Measurements from ENCODE around the gene MN1.
A peak's percentile ranks its signal among the peaks of the same experiment; 100 is the strongest.

Gene MN1

GRCh38 chr22:27732841-27733240 is 68.7 kb downstream of the MN1 start:
- H3K4me1 ChIP-seq, result no peaks in the 10 kb centered on the region
- intact Hi-C loops (cut with DNase I; ENCODE audit: low total_unique reads), result no loop called here
- TF ChIP-seq CTCF (IDR thresholded peaks at IDR 0.05), result no peak
- DNase-seq, result peak in 1 of 2 donors; percentile 41
- no peaks in the 10 kb centered on the region for H3K36me3 ChIP-seq
- H3K9me3 ChIP-seq, result peaks cover 0 to 2% (median 0%) of the 10 kb centered on the region in 3 donors
- no peak overlapping the region for H3K4me3 ChIP-seq
- no peaks in the 10 kb centered on the region for H3K27me3 ChIP-seq
- no peak overlapping the region for H3K27ac ChIP-seq

GRCh38 chr22:27732391-27732790 is 69.2 kb downstream of the MN1 start:
- peak in 1 of 2 donors; percentile 42 for DNase-seq
- no peak for TF ChIP-seq CTCF (IDR thresholded peaks at IDR 0.05)
- H3K36me3 ChIP-seq, result no peaks in the 10 kb centered on the region
- H3K9me3 ChIP-seq, result no peaks in the 10 kb centered on the region
- intact Hi-C loops (cut with DNase I; ENCODE audit: low total_unique reads), result no loop called here
- no peaks in the 10 kb centered on the region for H3K27me3 ChIP-seq
- no peaks in the 10 kb centered on the region for H3K4me1 ChIP-seq
- no peak overlapping the region for H3K4me3 ChIP-seq
- H3K27ac ChIP-seq, result no peak overlapping the region

- Histone ChIP-seq H3K9me3 (no peaks in the 10 kb centered on the region), H3K27ac (no peak overlapping the region), H3K27me3 (no peaks in the 10 kb centered on the region), H3K4me1 (peaks cover 0 to 6% (median 2%) of the 10 kb centered on the region in 4 donors), H3K4me3 (no peak overlapping the region), H3K36me3 (no peaks in the 10 kb centered on the region)
- DNase-seq, result peak in 1 of 2 donors; percentile 29
- no peak for TF ChIP-seq CTCF (IDR thresholded peaks at IDR 0.05)
- intact Hi-C loops (cut with DNase I; ENCODE audit: low total_unique reads), result no loop called here
Measured at GRCh38 chr22:27731621-27732020, 69.9 kb downstream of the MN1 start.

- intact Hi-C loops (cut with DNase I; ENCODE audit: low total_unique reads), result no loop called here
- DNase-seq, result peak in 1 of 2 donors; percentile 54
Measured at GRCh38 chr22:27730641-27731433, 70.7 kb downstream of the MN1 start.

GRCh38 chr22:27729246-27729645 is 72.3 kb downstream of the MN1 start:
- intact Hi-C loops (cut with DNase I; ENCODE audit: low total_unique reads), result no loop called here
- no peaks in the 10 kb centered on the region for H3K27me3 ChIP-seq
- H3K4me1 ChIP-seq, result peaks cover 0 to 21% (median 2%) of the 10 kb centered on the region in 4 donors
- peak in 1 of 2 donors; percentile 41 for DNase-seq
- H3K27ac ChIP-seq, result no peak overlapping the region
- H3K9me3 ChIP-seq, result no peaks in the 10 kb centered on the region
- TF ChIP-seq CTCF (IDR thresholded peaks at IDR 0.05), result no peak
- H3K36me3 ChIP-seq, result no peaks in the 10 kb centered on the region
- no peak overlapping the region for H3K4me3 ChIP-seq

More at GRCh38 chr22:27730641-27731433, 70.7 kb downstream of the MN1 start:
- TF ChIP-seq CTCF (IDR thresholded peaks at IDR 0.05), result no peak
- H3K27me3 ChIP-seq, result no peaks in the 10 kb centered on the region
- no peaks in the 10 kb centered on the region for H3K9me3 ChIP-seq
- no peak overlapping the region for H3K4me3 ChIP-seq
- H3K4me1 ChIP-seq, result peaks cover 0 to 12% (median 2%) of the 10 kb centered on the region in 4 donors
- no peaks in the 10 kb centered on the region for H3K36me3 ChIP-seq
- H3K27ac ChIP-seq, result no peak overlapping the region
